Adrenal gland (tissue), 5 donors: Measurements from ENCODE around the gene GMPPA.

Source experiments
- POLR2A ChIP-seq, 2 donors: fragments of 450-650 bp; IDR thresholded peaks; one replicate each; pipeline ENCODE4 v1.6.1; 2017; ENCODE audit warnings: antibody characterized with exemption in 2 of 2, mild to moderate bottlenecking in 2 of 2, moderate library complexity in 1 of 2
- TF ChIP-seq, protein P1 (sequence below), 6 experiments: fragments of 450-650 bp in 4 of 6; fragments of 200-600 bp in 2 of 6; sonication (generic) in 1 of 6; IDR thresholded peaks; 1 replicate in 5 of 6; 2 replicates in 1 of 6; pipeline versions ENCODE4 v1.5.1 to v1.8.0; 2016 to 2021; ENCODE audit warnings: antibody characterized with exemption in 6 of 6, mild to moderate bottlenecking in 2 of 6, moderate library complexity in 1 of 6
- donor health status: DM: no; HTN: no; CAD: no.

DNA sequence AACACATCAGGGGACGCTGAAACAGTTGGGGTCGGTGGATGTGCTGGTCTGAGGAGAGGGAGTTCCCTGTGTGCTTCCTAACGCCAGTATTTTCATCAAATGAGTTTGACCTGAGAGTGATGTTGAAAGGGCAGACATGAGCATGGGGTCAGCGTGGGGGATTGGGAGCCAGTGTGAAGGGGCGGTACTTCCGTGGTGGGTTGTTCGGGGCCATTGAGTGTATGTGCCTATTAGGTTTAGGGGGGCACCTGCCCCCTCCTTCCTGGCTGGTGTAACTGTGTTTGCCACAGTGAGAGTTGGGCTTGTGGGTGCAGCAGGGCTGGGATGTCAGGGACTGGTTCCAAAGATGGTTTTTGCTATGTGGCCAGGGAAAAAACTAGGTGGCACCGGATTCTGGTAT, 39.7 kb upstream of the GMPPA start:
- TF ChIP-seq, protein P1, sequence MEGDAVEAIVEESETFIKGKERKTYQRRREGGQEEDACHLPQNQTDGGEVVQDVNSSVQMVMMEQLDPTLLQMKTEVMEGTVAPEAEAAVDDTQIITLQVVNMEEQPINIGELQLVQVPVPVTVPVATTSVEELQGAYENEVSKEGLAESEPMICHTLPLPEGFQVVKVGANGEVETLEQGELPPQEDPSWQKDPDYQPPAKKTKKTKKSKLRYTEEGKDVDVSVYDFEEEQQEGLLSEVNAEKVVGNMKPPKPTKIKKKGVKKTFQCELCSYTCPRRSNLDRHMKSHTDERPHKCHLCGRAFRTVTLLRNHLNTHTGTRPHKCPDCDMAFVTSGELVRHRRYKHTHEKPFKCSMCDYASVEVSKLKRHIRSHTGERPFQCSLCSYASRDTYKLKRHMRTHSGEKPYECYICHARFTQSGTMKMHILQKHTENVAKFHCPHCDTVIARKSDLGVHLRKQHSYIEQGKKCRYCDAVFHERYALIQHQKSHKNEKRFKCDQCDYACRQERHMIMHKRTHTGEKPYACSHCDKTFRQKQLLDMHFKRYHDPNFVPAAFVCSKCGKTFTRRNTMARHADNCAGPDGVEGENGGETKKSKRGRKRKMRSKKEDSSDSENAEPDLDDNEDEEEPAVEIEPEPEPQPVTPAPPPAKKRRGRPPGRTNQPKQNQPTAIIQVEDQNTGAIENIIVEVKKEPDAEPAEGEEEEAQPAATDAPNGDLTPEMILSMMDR (IDR thresholded peaks at IDR 0.05), result no peak
- no peak for TF ChIP-seq POLR2A (IDR thresholded peaks at IDR 0.05)
